Lung (tissue), 12 donors: ENCODE measurements around the gene C12orf75. TPM values are rescaled to one million over a fixed set of nuclear protein-coding genes. Genes with fewer than 3 reads are reported as not detected.

Source experiments
- ATAC-seq: fragments of 200-7000 bp; cut with Tn5 transposase; one replicate; pipeline ENCODE4 v1.9.1; 2020; ENCODE audit warnings: moderate number of reproducible peaks; ENCODE audit not compliant: insufficient read depth, low FRiP score
- DNase-seq, 3 donors: peaks; one replicate each; pipeline ENCODE4 v3.0.0-alpha.2; 2013 to 2017
- H3K27ac ChIP-seq, 2 donors: one replicate each; pipeline ENCODE4 v1.5.1; 2013; ENCODE audit warnings: mild to moderate bottlenecking in 2 of 2, moderate library complexity in 2 of 2, control low read depth in 1 of 2, inconsistent platforms in 1 of 2, low read depth in 1 of 2, low read length in 1 of 2
- H3K27me3 ChIP-seq, 3 donors: one replicate each; pipeline ENCODE4 v1.5.1; 2013; ENCODE audit warnings: low read length in 2 of 3; ENCODE audit not compliant: control insufficient read depth in 3 of 3, insufficient read depth in 3 of 3
- H3K36me3 ChIP-seq, 4 donors: one replicate each; pipeline ENCODE4 v1.5.1; 2013; ENCODE audit warnings: low read length in 4 of 4, mild to moderate bottlenecking in 1 of 4, moderate library complexity in 1 of 4; ENCODE audit not compliant: control insufficient read depth in 4 of 4, insufficient read depth in 4 of 4
- H3K4me1 ChIP-seq, 5 donors: one replicate each; pipeline ENCODE4 v1.5.1; 2013; ENCODE audit warnings: low read length in 5 of 5, mild to moderate bottlenecking in 2 of 5, moderate library complexity in 1 of 5; ENCODE audit not compliant: control insufficient read depth in 5 of 5, insufficient read depth in 5 of 5
- H3K4me3 ChIP-seq: one replicate; pipeline ENCODE4 v1.5.1; 2013; ENCODE audit warnings: mild to moderate bottlenecking, control low read depth, moderate library complexity
- H3K9ac ChIP-seq, 2 donors: one replicate each; pipeline ENCODE4 v1.5.1; 2013; ENCODE audit warnings: low read length in 2 of 2, control low read depth in 1 of 2; ENCODE audit not compliant: insufficient read depth in 1 of 2
- H3K9me3 ChIP-seq, 4 donors: one replicate each; pipeline ENCODE4 v1.5.1; 2013; ENCODE audit warnings: low read length in 3 of 4, mild to moderate bottlenecking in 1 of 4, moderate library complexity in 1 of 4; ENCODE audit not compliant: control insufficient read depth in 4 of 4, insufficient read depth in 3 of 4
- WGBS, 2 donors: extraction: QIAGEN DNeasy Blood & Tissue Kit; methylation state at CpG; one replicate each; pipeline ENCODE4 v1.1.7; 2013; 5-methylcytosine and 5-hydroxymethylcytosine counted together
- polyA plus RNA-seq, 2 donors: library from polyadenylated mRNA; stranded (reverse); fragments of 200-250 nt; gene quantifications; one replicate each; pipeline ENCODE4 v1.2.1, GENCODE V29; 2013
- total RNA-seq, 2 donors: library from RNA; depleted of rRNA in 1 of 2; stranded (reverse); fragments of >200 nt in 1 of 2; gene quantifications; one replicate each; pipeline ENCODE4 v1.2.1, GENCODE V29; 2014 to 2021
- TF ChIP-seq, protein P1 (sequence below): IDR thresholded peaks from 2 replicates; pipeline ENCODE4 v1.5.1; 2012; ENCODE audit warnings: mild to moderate bottlenecking; ENCODE audit errors: control extremely low read depth, extremely low read depth
- donor health status: control.
- donor health status: control.
- donor health status: Bipolar disorder and iron deficiency.
- donor health status: healthy.
- donor health status: DM: yes; HTN: yes; CAD: no.

Gene C12orf75
- total and polyA plus RNA-seq, 4 donors, result 7.0 to 26.7 (median 17.2) TPM

DNA sequence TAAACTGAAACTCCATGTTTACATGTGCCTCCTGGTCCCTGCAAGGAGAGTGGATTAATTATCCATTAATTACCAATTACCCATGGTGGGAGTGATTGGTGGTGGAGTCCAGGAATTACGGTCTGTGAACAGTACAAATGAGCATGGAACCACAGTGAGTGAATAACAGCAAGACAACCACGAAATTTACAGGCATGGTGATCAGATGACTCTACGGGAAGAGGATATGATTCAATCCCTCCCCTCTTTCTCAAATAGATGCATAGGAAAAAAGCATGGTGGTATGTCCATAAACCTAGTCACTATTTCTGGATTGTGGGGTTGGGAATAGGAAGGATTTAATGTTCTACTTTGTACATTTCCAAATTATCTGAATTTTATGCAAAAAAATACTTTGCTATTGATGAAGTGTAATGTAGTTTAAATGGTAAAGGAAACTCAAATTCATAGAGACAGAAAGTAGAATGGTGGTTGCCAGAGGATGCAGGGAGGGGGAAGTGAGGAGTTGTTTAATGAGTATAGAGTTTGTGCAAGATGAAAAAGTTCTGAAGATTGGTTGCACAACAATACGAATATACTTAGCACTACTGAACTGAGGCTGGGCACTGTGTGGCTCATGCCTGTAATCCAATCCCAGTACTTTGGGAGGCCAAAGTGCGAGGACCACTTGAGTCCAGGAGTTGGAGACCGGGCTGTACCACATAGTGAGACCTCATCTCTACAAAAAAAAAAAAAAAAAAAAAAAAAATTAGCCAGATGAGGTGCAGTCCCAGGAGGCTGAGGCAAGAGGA is 41.2 kb upstream of the C12orf75 start:
- 75 to 83% methylated on average over 6 of the region's 6 CpGs for WGBS, 2 donors
- H3K36me3 ChIP-seq, result no peaks in the 10 kb centered on the region
- H3K4me1 ChIP-seq, result no peaks in the 10 kb centered on the region
- peaks cover 0 to 4% (median 3%) of the 10 kb centered on the region in 3 donors for H3K27me3 ChIP-seq
- TF ChIP-seq, protein P1, sequence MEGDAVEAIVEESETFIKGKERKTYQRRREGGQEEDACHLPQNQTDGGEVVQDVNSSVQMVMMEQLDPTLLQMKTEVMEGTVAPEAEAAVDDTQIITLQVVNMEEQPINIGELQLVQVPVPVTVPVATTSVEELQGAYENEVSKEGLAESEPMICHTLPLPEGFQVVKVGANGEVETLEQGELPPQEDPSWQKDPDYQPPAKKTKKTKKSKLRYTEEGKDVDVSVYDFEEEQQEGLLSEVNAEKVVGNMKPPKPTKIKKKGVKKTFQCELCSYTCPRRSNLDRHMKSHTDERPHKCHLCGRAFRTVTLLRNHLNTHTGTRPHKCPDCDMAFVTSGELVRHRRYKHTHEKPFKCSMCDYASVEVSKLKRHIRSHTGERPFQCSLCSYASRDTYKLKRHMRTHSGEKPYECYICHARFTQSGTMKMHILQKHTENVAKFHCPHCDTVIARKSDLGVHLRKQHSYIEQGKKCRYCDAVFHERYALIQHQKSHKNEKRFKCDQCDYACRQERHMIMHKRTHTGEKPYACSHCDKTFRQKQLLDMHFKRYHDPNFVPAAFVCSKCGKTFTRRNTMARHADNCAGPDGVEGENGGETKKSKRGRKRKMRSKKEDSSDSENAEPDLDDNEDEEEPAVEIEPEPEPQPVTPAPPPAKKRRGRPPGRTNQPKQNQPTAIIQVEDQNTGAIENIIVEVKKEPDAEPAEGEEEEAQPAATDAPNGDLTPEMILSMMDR, result no peak
- H3K4me3 ChIP-seq, result no peak overlapping the region
- no peaks in the 10 kb centered on the region for H3K9me3 ChIP-seq
- no peak overlapping the region for H3K27ac ChIP-seq
- DNase-seq (no peak), ATAC-seq (no peak)
- no peak overlapping the region for H3K9ac ChIP-seq

DNA sequence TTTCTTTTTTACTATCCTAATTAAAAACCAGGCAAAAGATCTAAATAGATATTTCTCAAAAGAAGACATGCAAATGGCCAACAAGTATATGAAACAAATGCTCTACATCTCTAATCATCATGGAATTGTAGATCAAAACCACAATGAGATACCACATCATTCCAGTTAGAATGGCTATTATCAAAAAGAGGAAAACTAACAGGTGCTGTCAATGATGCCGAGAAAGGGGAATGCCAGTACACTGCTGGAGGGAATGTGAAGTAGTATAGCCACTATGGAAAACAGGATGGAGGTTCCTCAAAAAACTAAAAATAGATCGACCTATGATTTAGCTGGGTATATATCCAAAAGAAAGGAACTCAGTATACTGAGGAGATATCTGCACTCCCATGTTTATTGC is 39.0 kb upstream of the C12orf75 start:
- Histone ChIP-seq H3K4me1 (no peaks in the 10 kb centered on the region), H3K36me3 (no peaks in the 10 kb centered on the region), H3K9me3 (no peaks in the 10 kb centered on the region), H3K4me3 (no peak overlapping the region), H3K9ac (no peak overlapping the region), H3K27ac (no peak overlapping the region), H3K27me3 (peaks cover 0 to 4% (median 3%) of the 10 kb centered on the region in 3 donors)
- DNase-seq, result no peak
- TF ChIP-seq, protein P1, result no peak
- 90 to 92% methylated on average over 2 of the region's 2 CpGs for WGBS, 2 donors
- ATAC-seq, result no peak

GRCh38 chr12:105292705-105293104 is 37.8 kb upstream of the C12orf75 start:
- no peak overlapping the region for H3K27ac ChIP-seq
- no peaks in the 10 kb centered on the region for H3K9me3 ChIP-seq
- no peak for ATAC-seq
- H3K4me1 ChIP-seq, result no peaks in the 10 kb centered on the region
- no peaks in the 10 kb centered on the region for H3K36me3 ChIP-seq
- peaks cover 0 to 4% (median 3%) of the 10 kb centered on the region in 3 donors for H3K27me3 ChIP-seq
- WGBS, 2 donors, result 45 to 76% methylated on average over 1 of the region's 1 CpG
- no peak for DNase-seq
- no peak overlapping the region for H3K4me3 ChIP-seq
- TF ChIP-seq, protein P1, result no peak
- H3K9ac ChIP-seq, result no peak overlapping the region

DNA sequence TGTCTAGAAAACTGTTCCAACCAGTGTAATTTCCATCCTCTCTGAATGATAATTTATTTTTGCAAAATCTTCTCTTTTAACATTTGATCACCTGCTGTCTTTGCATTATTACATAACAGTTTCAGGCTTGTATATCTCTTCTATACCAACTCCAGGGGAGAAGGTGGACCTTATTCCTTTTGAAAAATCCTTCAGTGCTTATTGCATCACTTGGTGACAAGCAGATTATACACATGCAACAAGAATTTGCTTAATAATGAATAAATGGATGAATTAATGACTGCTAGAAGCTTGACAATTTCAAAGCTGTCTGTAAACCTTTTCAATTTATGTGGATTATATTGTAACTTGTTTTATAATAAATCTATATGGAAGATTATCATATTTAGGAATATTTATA is 37.3 kb upstream of the C12orf75 start:
- no peak for DNase-seq
- TF ChIP-seq, protein P1, result no peak

More for the DNA sequence above, 37.3 kb upstream of the C12orf75 start:
- Histone ChIP-seq H3K4me1 (no peaks in the 10 kb centered on the region), H3K9me3 (peaks cover 0 to 2% (median 0%) of the 10 kb centered on the region in 4 donors), H3K36me3 (no peaks in the 10 kb centered on the region), H3K27me3 (peaks cover 0 to 3% (median 0%) of the 10 kb centered on the region in 3 donors), H3K9ac (no peak overlapping the region), H3K27ac (no peak overlapping the region), H3K4me3 (no peak overlapping the region)
- no peak for ATAC-seq
